COR-L47 (cell line): ENCODE results near the gene WWOX.

Experiments
- DNase-seq: peaks from one replicate; lab custom pipeline; 2025; lab: John Stamatoyannopoulos, UW

Gene WWOX

GRCh38 chr16:79072517-79072916 is 973.1 kb downstream of the WWOX start:
- no peak for DNase-seq

GRCh38 chr16:79073566-79073965 is 974.1 kb downstream of the WWOX start:
- DNase-seq = no peak

- DNase-seq = no peak
These were observed 975.1 kb downstream of the WWOX start for GRCh38 chr16:79074541-79074940.

DNA sequence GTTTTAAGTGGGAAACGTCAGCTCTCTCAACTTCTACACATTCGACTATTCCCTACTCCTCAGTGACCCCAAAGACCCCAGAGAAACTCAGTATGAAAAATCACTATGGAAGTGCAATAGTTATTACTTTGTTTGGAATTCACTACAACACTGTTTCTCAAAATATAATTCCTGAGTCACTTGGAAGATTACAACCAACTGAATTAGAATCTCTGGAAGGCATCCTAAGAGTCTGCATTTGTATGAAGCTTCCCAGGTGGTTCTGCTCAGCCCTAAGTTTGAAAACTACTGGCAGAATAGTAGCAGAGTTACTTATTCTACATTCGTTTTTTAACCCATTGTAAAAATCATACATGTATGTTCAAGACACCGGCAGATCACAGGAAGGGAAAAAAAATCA is 975.5 kb downstream of the WWOX start:
- no peak for DNase-seq

DNA sequence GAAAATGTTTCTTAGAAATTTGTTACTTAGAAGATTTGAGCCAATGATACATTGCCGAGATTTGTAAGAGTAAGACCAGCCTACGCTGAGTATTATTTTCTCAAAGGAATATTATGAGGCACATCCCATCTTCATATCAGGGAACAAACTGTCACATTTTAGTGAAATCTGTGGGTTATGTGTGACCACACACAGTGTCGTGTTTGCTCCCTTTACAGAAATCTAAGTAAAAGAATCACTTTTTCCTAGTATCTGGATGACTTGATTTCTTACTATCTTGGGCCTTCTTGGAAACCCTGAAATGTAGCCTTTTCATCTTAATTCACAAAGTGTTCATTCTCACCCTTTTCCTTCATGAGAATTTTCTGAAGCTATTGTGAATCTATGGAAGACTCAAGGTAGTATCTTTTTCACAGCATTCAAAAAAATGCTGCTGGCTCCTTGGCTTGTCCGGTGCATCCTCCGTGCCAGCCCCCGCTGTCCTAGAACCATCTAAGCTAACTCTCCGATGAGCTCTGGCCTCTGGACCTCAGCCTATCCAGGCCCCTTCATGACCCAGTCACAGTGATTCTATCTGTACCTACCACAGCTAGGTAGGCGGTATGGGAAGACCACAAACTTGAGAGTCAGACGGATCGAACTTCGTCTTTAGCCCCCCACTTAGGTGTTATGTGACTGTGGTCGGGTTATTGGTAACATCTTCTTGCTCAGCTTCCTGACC is 976.8 kb downstream of the WWOX start:
- no peak for DNase-seq

DNA sequence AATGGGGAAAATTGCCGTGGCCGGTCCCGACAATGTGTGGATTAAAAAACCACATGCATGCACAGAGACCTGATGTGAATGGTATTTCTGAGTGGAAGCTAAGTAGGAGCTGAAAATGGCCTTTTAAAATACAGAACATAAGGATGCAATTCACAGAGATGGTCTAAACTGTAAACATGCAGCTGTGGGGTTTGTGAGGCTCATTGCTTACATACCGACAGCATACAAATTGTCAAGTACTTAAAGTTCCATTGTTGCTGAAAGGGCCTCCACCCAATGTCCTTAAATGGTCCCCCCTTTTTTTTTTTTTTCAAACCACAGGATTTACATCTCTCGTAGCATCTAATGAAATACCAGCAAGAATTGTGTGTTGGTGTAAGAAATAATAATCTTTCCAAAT is 977.9 kb downstream of the WWOX start:
- DNase-seq = no peak

DNA sequence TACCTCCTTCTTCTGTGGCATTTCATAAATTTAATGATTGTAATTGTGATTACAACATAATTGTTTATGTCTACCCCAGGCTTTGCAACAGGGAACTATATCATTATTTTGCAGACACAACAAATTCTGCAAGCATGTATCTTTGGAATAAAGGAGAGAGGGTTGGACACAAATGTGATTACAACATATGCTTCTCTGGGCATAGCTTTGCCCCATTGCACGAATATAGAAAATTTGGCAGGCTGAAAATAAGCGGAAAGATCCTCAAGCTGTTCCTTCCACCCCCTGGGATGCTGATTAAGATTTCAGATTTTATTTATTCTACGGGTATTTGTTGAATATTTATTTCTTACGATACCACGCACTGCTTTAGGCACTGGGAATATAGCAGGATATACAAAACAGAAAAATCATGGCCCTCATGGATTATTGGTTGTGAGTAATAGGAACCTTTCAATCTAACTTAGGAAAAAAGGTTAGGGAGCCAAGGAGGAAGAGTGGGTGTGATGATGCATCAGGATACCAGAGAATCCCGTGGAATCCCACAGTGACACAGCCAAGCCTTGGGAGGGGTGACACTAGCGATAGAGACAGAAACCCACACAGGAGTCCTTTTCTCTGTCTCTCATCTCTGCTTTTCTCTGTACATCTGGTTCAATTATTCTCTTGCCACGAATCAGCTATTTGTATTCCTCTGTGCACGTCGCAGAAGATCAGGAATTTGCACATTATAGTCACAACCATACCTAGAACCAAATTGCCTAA is 980.4 kb downstream of the WWOX start:
- DNase-seq = no peak

- DNase-seq = no peak
These were observed 982.0 kb downstream of the WWOX start for GRCh38 chr16:79081297-79082066.

DNA sequence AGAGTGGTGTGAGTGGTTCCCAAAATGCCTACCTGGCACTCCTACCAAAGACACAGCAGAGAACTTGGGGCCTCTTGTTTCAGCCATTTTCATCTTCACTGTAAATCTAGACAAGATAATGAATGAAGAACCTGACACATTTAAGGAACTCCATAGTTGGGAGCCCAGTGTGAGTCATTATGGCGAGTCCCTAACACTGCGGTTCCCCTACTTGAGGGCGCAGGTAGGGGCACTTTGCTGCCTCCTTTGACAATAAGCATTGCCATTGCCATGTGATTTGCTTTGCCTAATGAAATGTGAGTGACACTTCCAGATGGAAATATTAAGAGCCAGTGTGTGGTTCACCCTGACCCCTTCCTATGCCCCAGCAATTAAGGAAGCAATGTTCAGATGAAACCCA is 983.5 kb downstream of the WWOX start:
- DNase-seq = no peak

DNA sequence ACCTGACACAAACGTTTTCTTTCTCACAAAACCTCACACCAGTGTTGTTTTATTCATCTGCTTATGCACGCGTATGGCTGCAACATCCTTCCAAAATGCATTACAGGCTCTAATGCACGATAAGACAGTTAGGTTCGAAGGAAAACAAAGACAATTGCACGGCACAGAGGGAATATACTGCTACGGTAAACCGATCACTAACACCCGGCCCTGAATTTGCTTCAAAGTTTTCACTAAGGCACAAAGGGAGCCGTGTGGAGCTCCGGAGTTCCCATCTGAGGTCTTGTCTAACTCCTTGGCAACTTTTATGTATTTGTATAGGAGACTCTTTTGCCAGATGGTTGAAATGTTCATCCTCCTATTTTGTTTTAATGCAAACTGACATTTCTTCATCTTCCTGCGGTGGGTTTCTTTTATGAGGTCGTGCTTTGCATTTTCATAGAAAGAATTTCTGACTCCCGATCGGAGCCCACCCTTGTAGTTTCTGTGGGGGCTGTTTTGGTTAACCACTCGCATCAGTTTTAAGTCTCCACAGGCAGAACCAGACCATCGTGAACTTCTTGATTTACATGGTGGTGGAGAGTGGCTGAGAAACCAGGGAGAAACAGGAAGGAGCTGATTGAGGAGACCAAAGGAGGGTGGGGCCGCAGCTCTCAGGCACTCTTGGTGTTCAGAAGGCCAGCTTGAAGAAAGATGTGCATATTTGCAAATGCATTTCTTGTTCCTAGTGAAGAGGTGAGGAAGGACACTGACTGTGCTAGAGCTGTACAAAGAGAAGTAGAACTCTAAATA is 984.2 kb downstream of the WWOX start:
- DNase-seq = no peak

DNA sequence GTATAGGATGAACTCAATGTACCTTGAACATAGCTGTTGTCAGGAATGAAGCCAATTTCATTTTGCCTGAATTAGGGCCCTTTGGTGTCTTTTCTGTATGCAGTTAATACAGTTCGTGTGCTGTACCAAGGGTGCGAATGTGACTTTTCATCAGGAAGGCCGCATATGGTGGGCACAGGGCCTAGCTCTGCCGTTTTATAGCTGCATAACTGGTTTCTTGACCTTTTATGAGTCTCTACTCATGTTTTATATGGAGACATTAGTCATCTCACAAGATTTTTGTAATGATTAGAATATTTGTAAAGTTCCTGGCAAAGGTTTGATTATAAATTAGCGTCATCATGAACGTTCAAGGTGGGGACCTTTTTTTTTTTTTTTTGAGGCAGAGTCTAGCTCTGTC is 989.5 kb downstream of the WWOX start:
- no peak for DNase-seq

- no peak for DNase-seq
These were observed 990.4 kb downstream of the WWOX start for GRCh38 chr16:79089735-79090284.

DNA sequence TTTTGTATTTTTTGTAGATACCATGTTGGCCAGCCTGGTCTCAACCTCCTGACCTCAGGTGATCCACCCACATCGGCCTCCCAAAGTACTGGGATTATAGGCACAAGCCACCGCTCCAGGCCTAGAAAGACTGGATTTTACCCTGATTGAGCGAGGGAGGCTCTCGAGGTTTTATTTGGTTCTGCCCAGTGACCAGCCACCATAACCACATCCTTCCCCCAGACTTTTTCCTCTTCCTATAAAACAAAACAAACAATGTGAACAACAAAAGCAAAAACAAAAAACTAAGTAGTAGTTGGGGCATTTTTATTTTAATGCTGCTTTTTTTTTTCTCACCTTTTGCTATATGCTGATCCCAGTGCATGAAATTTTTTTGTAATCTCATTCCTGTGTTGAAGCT is 991.5 kb downstream of the WWOX start:
- no peak for DNase-seq

DNA sequence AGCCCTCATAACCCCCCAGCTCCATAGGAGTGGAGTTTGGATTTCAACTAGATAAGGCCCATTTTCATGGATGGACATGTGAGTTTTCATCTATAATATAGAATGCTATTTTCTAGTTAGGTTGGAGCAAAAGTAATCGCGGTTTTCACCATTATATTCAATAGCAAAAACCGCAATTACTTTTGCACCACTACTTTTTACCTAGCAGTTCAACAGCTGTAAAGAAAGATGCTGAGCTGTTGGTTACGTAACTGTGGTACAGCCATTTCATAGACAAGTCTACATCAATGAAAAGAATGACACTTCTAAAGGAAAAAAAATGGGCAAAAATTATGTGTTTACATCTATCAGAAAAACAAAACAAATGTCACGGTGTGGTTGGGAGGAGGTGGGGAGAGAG is 993.4 kb downstream of the WWOX start:
- no peak for DNase-seq

DNA sequence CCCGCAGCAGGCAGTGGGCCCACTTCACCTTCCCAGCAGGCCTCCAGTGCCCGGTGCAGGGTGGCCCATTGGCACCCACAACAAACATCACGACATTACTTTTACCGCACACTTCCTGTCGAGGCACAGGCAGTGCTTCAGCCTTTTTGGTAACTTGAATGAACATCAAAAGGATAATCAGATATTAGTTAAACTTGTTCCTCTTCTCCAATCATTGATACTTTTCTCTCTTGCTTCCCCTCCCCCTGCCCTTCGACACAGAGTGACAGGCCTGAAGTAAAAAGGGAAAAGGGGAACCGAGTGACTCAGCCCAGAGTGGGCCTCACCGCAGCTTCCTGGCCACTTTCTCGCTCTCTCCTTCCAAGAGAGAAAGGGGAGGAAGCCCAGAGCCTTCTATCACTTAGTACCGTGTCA is 994.1 kb downstream of the WWOX start:
- no peak for DNase-seq

- no peak for DNase-seq
These were observed 996.8 kb downstream of the WWOX start for GRCh38 chr16:79096246-79096645.

DNA sequence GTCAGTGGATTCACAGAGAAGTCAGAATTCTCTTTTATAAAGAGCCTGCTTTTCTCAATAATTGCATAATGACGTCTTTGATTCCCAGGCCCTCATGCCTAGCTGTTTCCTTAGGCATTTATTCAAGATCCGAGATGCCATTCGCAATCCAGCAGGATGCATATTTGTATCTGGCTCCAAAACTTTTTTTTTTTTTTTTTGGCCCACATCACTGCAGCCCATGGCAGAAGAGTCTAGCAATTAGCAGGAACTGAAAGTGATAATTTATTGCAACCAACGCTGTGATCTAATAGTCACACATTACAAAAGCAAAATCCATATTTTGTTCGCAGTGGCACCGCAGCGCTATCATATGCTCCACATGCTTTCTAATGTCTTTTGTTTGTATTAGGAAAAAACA is 997.7 kb downstream of the WWOX start:
- no peak for DNase-seq

- no peak for DNase-seq
These were observed 998.3 kb downstream of the WWOX start for GRCh38 chr16:79097771-79098170.

DNA sequence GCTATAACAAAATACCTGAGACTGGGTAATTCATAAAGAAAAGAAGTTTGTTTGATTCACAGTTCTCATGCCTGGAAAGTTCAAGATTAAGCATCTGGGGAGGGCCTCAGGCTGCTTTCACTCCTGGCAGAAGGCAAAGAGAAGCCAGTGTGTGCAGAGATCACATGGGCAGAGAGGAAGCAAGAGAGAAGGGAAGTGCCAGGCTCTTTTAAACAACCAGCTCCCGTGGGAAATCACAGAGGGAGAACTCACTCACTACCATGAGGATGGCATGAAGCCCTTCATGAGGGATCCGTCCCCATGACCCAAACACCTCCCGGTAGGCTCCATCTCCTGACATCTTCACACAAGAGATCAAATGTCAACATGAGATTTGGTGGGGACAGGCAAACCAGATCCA is 999.5 kb downstream of the WWOX start:
- DNase-seq = no peak

- no peak for DNase-seq
These were observed 1000.3 kb downstream of the WWOX start for GRCh38 chr16:79099716-79100115.

GRCh38 chr16:79100447-79100846 is 1001.0 kb downstream of the WWOX start:
- no peak for DNase-seq

DNA sequence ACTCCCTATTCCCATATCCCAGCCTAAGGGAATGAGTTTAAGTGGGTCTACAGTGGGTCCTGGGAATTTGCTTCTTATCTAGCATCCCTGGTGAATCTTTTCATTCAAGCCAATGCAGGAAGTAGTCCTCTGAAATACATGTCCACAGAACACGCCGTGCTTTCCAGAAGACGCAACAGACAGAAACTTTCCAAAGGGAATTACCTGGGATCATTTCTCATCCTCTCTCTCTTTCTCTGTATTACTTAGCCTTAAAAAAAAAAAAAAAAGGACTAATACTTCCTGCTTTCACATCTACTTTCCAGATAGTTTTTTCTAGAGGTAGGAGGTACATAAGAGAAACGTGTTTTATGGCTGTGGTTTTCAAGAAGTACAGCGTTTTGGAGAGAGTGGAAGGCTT is 1002.0 kb downstream of the WWOX start:
- DNase-seq = no peak
